Measurements from ENCODE around the gene THOC1. TPM values are rescaled to one million over a fixed set of nuclear protein-coding genes. Genes with fewer than 3 reads are reported as not detected.

THOC1 gene
- total RNA-seq, 4 donors from 2014 or later, result 34.1 to 109 (median 42.5) TPM

DNA sequence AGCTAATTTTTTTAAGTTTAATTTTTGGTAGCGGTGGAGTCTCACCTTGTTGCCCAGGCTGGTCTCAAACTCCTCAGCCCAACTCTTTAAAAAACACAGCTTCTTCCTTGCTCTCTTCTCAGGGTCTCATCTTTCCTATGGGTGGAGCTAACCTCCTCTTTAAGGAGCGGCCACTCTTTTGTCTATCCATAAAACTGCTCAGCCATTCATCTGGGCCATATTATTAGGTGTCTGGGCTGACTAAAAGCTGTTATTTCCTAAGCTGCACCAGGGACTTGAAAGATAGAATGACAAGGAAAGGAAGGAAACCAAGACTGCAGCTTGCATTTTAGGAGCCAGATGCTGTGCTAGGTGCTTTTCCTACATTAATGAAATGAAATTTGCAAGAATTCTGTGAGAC is 35.8 kb upstream of the THOC1 start:
- no peak for DNase-seq
- TF ChIP-seq EP300 (IDR thresholded peaks at IDR 0.05; ENCODE audit: low read depth) (no peak), POLR2A (IDR thresholded peaks at IDR 0.05) (no peak), POLR2AphosphoS5 (IDR thresholded peaks at IDR 0.05) (no peak)
- TF ChIP-seq, protein P1, sequence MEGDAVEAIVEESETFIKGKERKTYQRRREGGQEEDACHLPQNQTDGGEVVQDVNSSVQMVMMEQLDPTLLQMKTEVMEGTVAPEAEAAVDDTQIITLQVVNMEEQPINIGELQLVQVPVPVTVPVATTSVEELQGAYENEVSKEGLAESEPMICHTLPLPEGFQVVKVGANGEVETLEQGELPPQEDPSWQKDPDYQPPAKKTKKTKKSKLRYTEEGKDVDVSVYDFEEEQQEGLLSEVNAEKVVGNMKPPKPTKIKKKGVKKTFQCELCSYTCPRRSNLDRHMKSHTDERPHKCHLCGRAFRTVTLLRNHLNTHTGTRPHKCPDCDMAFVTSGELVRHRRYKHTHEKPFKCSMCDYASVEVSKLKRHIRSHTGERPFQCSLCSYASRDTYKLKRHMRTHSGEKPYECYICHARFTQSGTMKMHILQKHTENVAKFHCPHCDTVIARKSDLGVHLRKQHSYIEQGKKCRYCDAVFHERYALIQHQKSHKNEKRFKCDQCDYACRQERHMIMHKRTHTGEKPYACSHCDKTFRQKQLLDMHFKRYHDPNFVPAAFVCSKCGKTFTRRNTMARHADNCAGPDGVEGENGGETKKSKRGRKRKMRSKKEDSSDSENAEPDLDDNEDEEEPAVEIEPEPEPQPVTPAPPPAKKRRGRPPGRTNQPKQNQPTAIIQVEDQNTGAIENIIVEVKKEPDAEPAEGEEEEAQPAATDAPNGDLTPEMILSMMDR (IDR thresholded peaks at IDR 0.05), result no peak
- 86 to 93% methylated on average over 2 of the region's 2 CpGs for WGBS, 2 donors (ENCODE audit: low coverage in 1 of 2)
- H3K4me1 ChIP-seq, result no peaks in the 10 kb centered on the region
- H3K9me3 ChIP-seq, result no peaks in the 10 kb centered on the region
- in situ Hi-C loops (cut with MboI; ENCODE audit: low pct_ligation_motif_present in 1 of 4, low pct_unique_long_range_greater_than_20kb in 1 of 4, low sequenced_read_pairs in 3 of 4), result no loop called here
- no peak overlapping the region for H3K4me3 ChIP-seq
- no peaks in the 10 kb centered on the region for H3K36me3 ChIP-seq
- H3K27me3 ChIP-seq, result no peaks in the 10 kb centered on the region
- intact Hi-C loops (cut with DNase I; ENCODE audit: low total_unique reads), result no loop called here
- H3K27ac ChIP-seq, result no peak overlapping the region

DNA sequence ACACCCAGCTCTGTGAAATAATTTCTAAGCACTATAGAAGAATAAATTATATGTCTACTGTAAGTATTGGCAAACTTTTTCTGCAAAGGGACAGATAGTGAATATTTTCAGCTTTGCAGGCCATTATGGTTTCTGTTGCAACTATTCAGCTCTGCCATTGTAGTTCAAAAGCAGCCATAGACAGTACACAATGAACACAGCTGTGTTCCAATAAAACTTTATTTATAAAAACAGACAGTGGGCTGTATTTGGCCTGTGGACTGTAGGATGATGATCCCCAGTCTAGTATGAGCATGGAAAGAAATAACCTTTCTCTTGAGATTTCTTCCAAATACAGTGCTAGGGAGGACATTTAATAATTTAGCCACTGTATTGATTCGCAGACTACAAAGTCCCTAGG is 35.2 kb upstream of the THOC1 start:
- Histone ChIP-seq H3K27ac (no peak overlapping the region), H3K4me3 (no peak overlapping the region), H3K27me3 (no peaks in the 10 kb centered on the region), H3K4me1 (no peaks in the 10 kb centered on the region), H3K9me3 (no peaks in the 10 kb centered on the region), H3K36me3 (no peaks in the 10 kb centered on the region)
- TF ChIP-seq EP300 (IDR thresholded peaks at IDR 0.05; ENCODE audit: low read depth), result no peak
- TF ChIP-seq, protein P1 (IDR thresholded peaks at IDR 0.05), result no peak
- in situ Hi-C loops (cut with MboI; ENCODE audit: low pct_ligation_motif_present in 1 of 4, low pct_unique_long_range_greater_than_20kb in 1 of 4, low sequenced_read_pairs in 3 of 4) (no loop called here), intact Hi-C loops (cut with DNase I; ENCODE audit: low total_unique reads) (no loop called here)
- WGBS, 2 donors (ENCODE audit: low coverage in 1 of 2), result 17 to 97% methylated on average over 1 of the region's 1 CpG
- DNase-seq, result no peak

DNA sequence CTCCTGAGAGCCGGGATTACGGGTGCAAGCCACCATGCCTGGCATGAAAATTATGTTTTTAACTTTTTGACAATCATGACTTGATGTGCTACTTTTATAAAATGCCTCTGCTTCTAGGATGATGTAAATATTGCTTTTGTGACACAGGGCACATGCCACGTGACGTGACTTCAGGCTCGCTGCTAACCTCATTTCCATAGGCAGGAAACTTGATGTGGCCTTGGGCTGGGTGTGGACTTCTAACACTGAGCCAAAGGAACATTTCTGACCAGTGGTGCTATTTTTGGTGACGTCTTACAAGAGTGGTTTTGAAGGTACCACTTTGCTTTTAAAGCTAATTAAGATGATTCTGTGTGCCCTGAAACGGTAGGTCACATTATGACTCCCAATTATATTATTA is 34.2 kb upstream of the THOC1 start:
- intact Hi-C loops (cut with DNase I; ENCODE audit: low total_unique reads) (no loop called here), in situ Hi-C loops (cut with MboI; ENCODE audit: low pct_ligation_motif_present in 1 of 4, low pct_unique_long_range_greater_than_20kb in 1 of 4, low sequenced_read_pairs in 3 of 4) (no loop called here)
- Histone ChIP-seq H3K27ac (no peak overlapping the region), H3K4me3 (no peak overlapping the region), H3K9me3 (no peaks in the 10 kb centered on the region), H3K27me3 (no peaks in the 10 kb centered on the region), H3K36me3 (no peaks in the 10 kb centered on the region), H3K4me1 (no peaks in the 10 kb centered on the region)
- TF ChIP-seq POLR2A (IDR thresholded peaks at IDR 0.05) (no peak), POLR2AphosphoS5 (IDR thresholded peaks at IDR 0.05) (no peak), EP300 (IDR thresholded peaks at IDR 0.05; ENCODE audit: low read depth) (no peak)
- TF ChIP-seq, protein P1 (IDR thresholded peaks at IDR 0.05), result no peak
- DNase-seq, result no peak
- WGBS, 2 donors (ENCODE audit: low coverage in 1 of 2), result 76 to 86% methylated on average over 7 of the region's 7 CpGs

DNA sequence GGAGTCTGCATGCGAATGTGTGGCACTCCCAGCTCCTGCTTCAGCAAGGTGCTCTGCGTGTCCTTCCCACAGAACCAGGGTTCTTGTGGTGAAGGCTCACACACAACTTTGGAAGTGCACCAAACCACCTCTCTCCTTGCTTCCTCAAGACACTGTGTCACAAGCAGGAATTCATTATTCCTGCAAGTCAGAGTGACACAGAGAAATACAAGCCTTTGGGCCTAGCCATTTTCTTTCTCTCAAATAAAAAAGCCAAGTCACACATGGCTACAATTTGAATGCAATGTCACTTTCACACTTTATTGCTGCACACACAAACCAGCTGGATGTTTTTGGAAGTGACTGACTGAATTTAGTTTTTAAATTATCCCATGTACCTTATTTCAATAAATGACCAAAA is 30.1 kb upstream of the THOC1 start:
- no peaks in the 10 kb centered on the region for H3K9me3 ChIP-seq
- in situ Hi-C loops (cut with MboI; ENCODE audit: low pct_ligation_motif_present in 1 of 4, low pct_unique_long_range_greater_than_20kb in 1 of 4, low sequenced_read_pairs in 3 of 4), result loop anchor here in 1 of 4 donors (10.0 kb wide), 1 partner anchor 317 kb away; no protein-coding TSS in a partner anchor
- H3K27me3 ChIP-seq, result no peaks in the 10 kb centered on the region
- 95% methylated on average over 2 of the region's 2 CpGs; no CpG with 5 or more reads in 1 of the 2 donors for WGBS, 2 donors (ENCODE audit: low coverage in 1 of 2)
- intact Hi-C loops (cut with DNase I; ENCODE audit: low total_unique reads), result loop anchor here (5.0 kb wide), 1 partner anchor 309 kb away; no protein-coding TSS in a partner anchor
- TF ChIP-seq, protein P1 (IDR thresholded peaks at IDR 0.05), result no peak
- TF ChIP-seq EP300 (IDR thresholded peaks at IDR 0.05; ENCODE audit: low read depth) (no peak), POLR2AphosphoS5 (IDR thresholded peaks at IDR 0.05) (no peak), POLR2A (IDR thresholded peaks at IDR 0.05) (no peak)
- H3K36me3 ChIP-seq, result no peaks in the 10 kb centered on the region
- no peak overlapping the region for H3K4me3 ChIP-seq
- no peak overlapping the region for H3K27ac ChIP-seq
- H3K4me1 ChIP-seq, result no peaks in the 10 kb centered on the region
- DNase-seq, result no peak

All from transverse colon (tissue), 4 donors.